GM12873 (cell line): ENCODE measurements around the gene TMEM150B.

Experiments
- TF ChIP-seq, protein P1 (sequence below): IDR thresholded peaks from 2 replicates; pipeline ENCODE4 v1.5.1; 2012; ENCODE audit warnings: low read depth, mild to moderate bottlenecking, moderate library complexity, low read length, control low read depth; ENCODE audit not compliant: insufficient read depth; ENCODE audit errors: missing control alignments

TMEM150B gene

DNA sequence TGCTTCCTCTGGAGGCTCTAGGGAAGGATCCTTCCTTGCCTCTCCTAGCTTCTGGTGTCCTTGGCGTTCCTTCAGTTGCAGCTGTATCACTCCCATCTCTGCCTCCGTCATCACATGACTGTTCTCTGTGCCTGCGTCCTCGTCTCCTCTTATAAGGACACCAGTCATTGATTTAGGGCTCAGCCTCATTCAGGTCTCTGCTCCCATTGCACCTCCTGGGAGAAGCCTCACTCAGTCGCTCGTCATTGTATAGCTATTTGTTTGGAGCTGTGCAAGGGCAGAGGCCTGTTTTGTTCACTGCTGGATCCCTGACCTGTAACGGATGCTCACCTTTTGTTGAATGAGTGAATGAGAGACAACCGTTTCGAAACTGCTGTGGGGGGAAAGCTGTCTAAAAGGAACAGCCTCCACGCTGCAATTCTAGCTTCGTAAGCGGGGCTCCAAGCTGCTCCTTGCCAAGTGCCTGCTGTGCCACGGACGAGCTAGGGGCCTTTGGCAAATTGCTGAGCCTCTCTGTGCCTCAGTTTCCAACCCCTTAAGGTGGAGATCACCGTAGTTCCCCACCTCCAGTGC lies 24.2 kb downstream of the TMEM150B start:
- TF ChIP-seq, protein P1, sequence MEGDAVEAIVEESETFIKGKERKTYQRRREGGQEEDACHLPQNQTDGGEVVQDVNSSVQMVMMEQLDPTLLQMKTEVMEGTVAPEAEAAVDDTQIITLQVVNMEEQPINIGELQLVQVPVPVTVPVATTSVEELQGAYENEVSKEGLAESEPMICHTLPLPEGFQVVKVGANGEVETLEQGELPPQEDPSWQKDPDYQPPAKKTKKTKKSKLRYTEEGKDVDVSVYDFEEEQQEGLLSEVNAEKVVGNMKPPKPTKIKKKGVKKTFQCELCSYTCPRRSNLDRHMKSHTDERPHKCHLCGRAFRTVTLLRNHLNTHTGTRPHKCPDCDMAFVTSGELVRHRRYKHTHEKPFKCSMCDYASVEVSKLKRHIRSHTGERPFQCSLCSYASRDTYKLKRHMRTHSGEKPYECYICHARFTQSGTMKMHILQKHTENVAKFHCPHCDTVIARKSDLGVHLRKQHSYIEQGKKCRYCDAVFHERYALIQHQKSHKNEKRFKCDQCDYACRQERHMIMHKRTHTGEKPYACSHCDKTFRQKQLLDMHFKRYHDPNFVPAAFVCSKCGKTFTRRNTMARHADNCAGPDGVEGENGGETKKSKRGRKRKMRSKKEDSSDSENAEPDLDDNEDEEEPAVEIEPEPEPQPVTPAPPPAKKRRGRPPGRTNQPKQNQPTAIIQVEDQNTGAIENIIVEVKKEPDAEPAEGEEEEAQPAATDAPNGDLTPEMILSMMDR, result no peak

DNA sequence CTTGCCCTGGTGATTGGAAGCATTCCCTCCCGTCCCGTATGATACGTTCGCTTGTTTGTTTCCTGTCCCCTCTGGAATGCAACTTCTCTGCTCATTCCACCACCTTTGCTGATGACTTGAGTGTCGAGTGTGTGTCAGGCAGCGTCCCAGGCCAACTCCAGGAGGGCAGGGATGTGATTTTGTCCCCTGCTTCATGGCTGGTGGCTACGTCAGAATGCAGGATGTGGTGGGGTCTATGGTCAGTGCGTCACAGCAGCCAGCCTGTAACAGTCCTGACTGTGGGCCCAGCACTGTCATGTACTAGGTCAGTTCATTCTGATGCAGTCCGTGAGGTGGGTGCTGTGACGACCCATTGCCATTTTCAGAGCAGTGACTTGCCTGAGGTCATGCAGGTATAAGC lies 25.1 kb downstream of the TMEM150B start:
- TF ChIP-seq, protein P1, result no peak

DNA sequence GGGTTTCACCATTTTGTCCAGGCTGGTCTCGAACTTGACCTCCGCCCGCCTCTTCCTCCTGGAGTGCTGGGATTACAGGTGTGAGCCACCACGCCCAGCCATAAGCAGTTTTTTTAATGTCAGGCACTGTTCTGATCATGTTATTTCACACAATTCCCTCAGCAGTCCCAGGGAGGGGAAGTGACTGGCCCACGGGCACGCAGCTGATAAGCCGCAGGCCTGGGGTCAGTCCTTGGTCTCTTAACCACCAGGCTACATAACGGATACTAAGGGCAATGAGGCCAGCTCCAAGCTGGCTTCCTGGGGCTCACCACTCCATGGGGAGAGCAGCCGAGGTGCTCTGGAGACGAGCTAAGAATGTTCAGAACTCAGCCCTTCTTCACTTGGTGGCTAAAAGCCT lies 27.9 kb downstream of the TMEM150B start:
- TF ChIP-seq, protein P1, result no peak

DNA sequence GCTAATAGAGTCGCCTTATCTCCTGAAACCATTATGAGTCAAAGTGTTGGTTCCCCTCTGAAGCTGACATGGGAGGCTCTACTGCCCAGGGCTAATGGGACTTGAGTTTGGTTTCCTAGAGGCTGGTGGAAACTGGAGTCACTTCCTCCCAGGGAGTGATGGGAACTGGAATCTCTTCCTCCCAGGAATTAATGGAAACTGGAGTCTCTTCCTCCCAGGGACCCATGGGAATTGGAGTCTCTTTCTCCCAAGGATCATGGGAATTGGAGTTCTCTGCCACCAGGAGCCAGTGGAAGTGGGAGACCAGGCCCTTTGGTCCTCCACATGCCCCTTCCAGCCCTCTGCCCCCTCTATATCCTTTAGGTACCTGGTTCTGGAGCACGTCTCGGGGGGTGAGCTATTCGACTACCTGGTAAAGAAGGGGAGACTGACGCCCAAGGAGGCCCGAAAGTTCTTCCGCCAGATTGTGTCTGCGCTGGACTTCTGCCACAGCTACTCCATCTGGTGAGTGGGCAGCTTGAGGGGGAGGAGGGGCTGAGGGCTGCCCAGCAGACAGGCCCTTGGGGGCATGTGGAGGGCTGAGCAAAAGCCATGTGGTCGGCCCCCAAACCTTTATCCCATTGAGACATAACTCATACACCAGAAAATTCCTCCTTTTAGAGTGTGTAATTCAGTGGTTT lies 35.9 kb downstream of the TMEM150B start:
- TF ChIP-seq, protein P1, result no peak

DNA sequence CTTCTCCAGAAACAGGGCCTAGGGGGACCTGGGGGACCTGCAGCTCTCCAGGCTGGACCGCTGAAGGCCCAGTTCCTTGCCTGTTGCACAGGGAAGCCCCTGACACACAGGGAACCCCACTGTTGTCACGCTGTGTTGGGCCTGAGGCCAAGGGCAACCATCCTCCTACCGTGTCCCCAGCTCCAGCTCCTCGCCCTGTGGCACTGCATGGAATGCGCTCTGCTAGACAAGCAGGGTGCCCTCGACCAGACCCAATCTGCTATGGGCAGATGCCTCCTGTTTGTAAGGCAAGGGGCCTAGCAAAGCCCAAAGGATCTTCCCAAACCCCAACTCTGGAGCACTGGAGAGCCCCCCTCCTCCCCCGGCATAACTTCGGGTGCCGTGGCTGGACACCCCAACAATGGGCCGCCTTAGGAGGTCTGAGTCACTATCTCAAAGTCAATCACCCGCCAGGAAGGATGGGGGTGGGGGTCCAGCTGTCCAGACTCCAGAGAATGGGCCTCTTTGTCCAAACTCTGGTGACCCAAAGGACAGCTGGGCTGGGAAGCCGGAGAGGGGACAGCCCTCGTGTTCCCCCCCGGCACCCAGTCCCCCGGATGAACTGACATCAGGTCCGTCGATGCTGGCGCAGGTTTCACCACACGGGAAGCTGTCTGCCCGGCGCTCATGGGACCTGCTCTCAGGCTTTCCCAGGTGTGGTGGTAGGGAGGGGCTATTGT lies 37.6 kb downstream of the TMEM150B start:
- TF ChIP-seq, protein P1, result no peak

DNA sequence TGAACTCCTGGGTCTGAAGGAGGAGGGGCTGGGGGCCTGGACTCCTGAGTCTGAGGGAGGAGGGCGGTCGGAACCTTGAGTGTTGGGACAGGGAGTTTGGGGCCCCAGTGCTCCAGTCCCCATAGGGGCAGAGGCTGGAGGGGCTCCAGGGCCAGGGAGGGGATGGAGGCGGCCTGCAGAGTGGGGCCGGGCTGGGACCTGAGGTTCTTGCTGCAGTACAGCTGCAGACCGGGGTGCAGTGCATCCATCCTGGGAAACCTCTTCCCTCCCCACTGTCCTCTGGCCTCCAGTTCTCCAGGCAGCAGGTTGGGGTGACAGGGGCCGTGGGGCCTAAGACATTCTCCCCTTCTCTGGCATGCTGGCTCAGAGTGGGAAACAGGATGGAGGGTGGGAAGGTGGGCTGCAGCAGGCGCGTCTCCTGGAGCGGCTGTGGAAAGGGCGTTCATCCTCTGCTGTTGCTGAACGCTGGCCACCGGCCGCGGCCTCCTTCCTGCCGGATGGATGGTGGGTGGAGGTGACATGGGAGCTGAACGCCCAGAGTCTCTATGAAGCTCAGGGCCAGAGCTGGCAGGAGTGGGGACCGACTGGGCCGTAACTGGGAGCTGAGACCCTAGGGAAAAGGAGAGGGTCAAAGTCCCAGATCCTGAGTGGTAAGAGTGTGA lies 39.8 kb downstream of the TMEM150B start:
- TF ChIP-seq, protein P1, result no peak
